COLO668 (cell line): Measurements from ENCODE around the gene POU6F1.
"Not testable (repeated sequence)": the region's sequence is repeated elsewhere in the genome, so short reads cannot be mapped to it uniquely, and the experiment has no call there.

Source experiments
- DNase-seq: peaks from one replicate; lab custom pipeline; 2025; ENCODE audit not compliant: unreplicated experiment; lab: John Stamatoyannopoulos, UW

POU6F1 gene

DNA sequence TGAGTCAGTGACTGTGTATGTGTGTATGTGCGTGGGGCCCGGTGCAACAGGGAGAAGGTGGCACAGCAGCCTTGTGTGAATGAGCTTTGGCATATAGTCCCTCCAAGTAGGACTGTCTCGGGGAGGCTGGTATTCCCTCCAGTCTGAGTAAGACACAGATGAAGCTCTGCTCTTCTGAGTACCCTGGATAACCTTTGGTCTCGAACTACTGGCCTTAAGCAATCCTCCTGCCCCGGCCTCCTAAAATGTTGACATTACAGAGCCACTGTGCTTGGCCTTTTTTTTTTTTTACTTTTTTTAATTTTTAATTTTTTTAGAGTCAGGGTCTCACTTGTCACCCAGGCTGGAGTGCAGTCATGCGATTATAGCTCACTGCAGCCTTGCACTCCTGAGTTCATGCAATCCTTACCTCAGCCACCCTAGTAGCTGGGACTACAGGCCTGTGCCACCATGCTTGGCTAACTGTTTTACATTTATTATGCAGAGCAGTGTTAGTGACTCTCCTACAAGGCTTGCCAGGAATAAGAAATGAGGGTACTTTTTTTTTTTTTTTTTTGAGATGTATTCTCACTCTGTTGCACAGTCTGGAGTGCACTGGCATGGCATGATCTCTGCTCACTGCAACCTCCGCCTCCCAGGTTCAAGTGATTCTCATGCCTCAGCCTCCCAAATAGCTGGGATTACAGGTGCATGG lies 11.4 kb upstream of the POU6F1 start:
- no peak for DNase-seq

DNA sequence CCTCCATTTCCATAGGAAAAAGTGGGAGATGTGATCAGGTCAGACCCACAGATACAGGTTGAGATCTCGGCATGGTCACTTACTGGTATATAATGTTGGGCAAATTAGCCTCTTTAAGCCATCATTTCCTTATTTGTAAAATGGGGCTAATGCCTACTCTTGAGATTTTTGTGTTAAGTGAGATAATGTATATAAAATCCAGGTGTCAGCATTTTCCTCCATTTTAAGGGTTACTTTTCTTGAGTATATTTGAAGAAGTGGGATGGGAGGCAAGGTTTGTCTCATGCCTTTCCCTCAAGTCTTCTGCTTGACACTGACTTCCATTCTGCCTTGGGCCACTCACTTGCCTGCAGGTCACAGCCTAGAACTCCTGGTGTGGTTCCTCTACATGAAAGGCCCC lies 10.1 kb upstream of the POU6F1 start:
- no peak for DNase-seq

DNA sequence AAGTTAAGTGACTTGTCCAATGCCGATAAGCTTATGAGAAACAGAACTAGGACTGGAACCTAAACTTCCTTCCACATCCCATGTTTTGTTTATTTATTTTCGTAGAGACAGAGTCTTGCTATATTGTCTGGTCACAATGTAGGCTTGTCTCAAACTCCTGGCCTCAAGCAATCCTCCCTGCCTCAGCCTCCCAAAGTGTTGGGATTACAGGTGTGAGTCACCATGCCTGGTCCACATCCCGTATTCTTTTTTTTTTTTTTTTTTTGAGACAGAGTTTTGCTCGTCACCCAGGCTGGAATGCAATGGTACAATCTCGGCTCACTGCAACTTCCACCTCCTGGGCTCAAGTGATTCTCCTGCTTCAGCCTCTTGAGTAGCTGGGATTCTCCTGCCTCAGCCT lies 9.2 kb upstream of the POU6F1 start:
- not testable (repeated sequence) for DNase-seq

DNA sequence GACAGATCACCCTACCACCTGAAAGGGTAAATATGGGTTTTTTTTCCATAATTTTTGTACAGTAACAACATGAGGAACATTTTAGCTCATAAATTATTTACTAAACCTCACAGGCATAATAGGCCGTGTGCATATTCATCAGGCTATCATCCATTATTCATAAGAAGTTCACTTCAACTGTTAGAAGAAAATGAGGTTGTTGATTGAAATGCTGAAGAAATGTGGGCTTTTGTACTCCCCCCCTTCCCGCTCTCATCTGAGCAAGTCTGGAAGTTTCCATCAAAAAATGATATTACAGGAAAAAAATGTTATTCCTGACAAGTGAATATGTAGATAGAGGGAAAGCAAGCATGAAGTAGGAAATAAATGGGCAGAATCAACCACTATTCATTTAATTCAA lies 7.9 kb upstream of the POU6F1 start:
- DNase-seq, result no peak

DNA sequence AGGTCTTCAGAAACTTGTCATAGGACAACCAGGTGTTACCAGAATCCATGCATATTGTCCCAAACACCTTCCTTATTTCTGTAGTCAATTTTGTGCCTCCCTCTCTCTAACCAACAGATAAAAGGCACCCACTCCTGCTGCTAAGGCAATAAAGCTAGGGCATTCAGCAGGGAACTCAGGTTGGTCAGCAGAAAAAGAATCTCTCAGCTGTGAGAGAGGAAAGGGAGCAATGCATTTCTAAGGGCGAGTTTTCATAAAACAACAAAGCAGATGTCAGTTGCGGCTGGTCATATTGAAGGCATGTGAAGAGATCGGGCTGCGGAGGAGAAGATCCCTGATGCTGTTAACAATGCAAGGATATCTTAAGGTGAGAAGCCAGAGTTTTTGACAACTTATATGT lies 7.4 kb upstream of the POU6F1 start:
- DNase-seq, result no peak

DNA sequence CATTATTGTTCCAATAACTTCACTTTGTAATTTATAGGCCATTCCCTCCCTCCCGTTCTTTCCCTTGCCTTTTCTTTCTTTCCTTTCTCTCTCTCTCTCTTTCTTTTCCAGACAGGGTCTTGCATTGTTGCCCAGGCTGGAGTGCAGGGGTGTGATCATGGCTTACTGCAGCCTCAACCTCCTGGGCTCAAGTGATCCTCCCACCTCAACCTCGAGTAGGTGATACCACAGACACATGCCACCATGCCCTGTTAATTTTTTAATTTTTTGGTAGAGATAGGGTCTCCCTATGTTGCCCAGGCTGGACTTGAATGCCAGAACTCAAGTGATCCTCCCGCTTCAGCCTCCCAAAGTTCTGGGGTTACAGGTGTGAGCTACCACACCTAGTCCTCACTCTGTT lies 6.8 kb upstream of the POU6F1 start:
- no peak for DNase-seq

DNA sequence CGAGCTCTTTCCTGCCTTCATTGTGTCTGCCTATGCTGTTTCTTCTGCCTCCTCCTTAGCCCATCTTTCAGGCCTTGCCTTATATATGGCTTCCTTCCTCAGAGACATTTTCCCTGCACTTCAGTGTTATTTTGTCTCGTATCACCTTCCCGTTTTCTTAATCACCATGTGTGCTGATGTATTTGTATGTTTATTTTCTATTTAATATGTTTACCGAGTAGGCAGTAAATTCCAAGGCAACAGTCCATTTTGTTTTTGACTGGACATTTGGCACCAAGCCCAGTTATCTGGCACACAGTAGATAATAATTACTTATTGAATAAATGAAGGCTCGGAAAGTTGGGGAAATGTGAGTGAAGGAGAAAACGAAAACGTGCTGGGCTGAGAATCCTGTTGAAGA lies 4.6 kb upstream of the POU6F1 start:
- no peak for DNase-seq

DNA sequence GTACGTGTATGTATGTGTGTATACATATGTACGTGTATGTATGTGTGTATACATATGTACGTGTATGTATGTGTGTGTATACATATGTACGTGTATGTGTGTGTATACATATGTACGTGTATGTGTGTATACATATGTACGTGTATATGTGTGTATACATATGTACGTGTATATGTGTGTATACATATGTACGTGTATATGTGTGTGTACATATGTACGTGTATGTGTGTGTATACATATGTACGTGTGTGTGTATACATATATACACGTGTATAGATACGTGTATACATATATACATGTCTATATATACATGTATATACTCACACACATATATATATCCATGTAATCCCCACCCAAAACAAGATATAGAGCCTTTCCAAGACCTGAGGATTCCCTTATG lies 2.0 kb upstream of the POU6F1 start:
- DNase-seq, result not testable (repeated sequence)

DNA sequence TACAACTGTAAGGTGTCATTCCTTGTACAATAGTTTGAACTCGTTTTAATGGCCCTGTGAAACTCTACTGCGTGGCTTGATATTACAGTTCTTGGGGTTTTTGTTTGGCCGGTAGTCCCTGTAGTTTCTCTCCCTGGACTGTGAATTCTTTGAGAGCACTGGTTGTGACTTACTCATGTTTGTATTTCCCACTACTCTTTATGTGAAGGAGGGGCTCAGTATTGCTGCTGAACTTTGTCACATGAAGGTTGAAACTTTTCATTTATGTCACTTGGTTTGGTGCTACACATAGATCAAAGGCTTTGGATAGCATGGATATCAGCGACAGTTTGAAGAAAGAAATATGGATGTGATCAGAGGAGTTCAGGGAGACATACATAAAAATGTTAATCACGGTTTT lies 1.5 kb upstream of the POU6F1 start:
- DNase-seq, result no peak

DNA sequence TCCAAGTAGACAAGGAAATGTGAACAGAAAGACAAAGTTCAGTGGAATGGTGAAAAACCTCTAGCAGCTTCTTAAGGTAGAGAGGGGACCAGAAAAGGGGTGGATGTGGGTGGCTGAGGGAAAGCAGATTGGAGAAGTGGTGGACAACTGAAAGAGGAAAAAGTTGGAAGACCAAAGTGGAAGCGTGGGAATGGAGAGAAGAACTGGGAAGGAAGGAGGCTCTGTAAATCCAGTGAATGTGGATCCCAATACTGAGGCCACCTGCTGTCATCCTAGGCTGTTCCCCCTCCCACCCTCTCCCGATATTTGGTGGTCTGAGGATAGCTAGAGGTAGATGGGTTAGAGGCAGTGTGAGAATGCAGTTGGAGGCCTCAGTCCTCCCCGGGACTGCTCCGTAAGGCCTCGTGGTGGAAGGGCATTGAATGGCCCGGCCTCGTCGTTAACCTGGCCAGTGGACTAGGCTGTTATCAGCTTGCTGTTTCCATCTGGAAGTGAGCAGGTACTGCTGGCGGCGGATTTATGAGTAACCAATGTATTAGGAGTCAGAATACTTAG lies 822 bp upstream of the POU6F1 start:
- peak; percentile 4 for DNase-seq

DNA sequence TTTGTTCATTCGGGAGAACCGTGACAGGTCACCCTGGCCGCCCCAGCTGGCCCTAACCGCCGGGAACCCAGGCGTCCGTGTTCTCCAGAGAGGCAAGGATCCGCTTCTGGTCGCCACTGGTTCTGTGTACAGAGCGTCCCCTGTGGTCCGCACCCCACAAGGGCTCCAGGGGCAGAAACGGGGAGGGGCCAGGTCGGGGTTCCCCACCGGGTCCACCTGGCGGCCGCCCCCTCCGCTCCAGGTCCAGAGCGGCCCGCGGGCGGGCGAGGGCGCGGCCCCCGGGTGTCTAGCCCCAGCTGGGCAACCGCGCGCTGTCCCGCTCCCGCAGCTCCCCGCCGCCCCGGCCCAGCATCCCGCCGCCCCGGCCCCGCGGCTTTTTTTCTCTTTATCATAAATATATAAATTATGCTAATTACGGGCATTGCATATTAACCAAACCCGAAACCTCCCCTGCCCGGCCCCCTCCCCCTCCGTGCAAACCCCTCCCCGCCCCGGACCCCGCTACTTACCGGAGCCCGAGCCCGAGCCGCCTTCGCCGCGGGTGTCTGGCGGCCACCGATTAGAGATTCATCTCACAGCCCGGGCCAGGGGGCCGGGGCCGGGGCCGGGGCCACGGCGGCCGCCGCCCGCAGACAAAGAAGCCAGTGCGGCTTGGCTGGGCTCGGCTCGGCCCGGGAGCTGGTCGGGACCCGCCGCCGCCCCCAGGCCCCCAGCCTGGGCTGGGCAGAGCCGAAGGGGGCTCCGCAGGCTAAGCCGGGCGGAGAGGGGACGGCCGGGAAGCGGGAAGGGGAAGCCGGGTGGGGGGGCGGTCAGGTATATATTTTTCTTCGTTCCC lies 512 bp downstream of the POU6F1 start:
- DNase-seq, result peak; percentile 25

DNA sequence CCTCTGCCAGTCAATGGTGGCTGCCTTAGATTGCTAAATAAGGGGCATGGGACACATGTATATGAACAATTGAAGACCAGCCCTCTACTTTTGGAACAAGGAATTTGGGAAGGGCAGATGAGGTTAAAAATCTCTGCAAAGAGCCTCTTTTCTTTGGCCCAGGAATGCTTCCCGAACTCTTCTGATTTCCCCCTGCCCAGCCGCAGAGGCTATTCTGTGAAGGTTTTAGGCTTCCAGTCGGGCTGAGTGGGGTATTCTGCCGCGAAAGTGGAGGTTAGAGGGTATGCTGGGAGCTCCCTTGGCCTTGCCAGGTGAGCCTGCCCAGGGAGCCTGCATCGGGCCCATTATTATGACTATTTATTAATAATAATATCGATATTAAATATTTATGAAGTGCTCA lies 1.2 kb downstream of the POU6F1 start:
- DNase-seq, result no peak

DNA sequence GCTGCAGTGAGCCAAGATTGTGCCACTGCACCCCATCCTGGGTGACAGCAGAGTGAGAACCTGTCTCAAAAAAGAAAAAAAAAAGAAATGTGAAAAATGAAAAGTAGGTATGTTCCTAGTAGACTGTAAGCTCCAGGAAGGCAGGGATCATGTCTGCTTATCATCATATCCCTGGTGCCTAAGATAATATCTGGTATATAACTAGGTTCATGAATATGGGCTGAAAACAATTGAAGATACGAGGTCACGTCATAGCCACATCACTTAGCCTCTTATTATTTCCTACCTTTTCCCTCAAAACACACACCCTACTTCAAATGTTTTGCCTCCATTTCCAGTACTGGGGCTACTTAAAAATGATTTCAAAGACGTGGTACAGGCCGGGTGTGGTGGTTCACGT lies 3.0 kb downstream of the POU6F1 start:
- no peak for DNase-seq

DNA sequence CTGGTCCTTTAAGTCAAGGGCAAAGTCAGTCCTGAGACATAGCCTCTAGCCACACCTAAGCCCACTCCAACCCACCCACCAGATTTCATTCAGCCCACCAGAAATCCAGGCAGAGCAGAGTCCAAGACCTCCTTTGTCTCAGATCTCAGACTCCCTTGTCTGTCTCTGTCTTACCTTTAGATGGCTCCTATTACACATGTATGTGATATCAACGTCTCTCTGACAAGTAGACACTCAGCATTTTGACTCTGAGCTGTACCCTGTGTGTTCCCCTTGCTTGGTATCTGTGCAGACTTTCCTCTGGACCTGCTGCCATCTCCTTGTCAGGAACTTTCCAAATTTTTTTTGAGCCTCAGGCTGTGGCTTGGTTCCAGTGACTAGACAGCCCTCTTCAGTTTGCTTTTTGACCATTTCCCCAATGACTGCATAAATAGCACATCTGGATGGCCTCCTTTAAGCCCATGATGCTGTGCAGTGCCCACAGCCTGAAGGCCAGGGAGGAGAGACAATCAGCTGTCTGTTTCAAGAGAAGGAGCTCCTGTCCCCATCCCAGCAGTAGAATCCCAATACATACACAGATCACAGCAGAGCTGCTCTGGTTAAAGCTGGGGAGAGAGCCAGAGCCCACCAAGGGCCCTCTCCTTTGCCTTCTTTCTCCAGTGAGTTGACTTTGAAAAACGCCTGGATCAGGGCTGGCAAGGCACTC lies 7.0 kb downstream of the POU6F1 start:
- no peak for DNase-seq

DNA sequence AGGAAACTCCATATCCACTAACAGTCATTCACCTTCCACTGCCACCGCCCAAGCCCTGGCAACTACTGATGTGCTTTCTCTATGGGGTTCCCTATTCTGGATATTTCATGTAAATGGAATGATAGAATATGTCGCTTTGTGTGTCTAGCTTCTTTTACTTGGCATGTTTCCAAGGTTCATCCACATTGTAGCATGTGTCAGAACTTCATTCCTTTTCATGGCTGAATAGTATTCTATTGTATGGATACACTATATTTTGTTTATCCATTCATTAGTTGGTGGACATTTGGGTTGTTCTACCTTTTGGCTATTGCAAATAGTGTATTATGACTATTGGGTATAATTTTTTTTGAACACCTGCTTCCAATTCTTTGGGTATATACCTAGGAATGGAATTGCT lies 8.6 kb downstream of the POU6F1 start:
- DNase-seq, result no peak

DNA sequence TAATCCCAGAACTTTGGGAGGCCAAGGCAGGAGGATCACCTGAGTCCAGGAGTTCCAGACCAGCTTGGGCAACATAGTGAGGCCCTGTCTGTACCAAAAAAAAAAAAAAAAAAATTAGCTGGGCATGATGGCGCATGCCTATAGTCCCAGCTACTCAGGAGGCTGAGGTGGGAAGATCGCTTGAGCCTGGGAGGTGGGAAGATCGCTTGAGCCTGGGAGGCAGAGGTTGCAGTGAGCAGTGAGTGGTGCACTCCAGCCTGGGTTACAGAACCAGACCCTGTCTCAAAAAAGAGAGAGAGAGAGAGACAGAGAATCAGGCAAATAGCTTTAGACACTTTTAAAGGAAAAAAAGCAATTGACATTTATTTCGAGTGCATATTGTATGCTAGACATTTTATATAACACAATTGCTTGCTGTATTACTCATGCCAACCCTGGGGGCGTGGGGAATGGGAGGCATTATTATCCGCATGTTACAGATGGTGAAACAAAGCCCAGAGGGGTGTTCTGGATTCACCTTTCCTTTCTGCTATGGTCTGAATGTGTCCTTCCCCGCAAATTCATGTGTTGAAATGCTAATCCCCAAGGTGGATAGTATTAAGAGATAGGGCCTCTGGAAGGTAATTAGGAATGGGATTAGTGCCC lies 9.7 kb downstream of the POU6F1 start:
- DNase-seq, result no peak

DNA sequence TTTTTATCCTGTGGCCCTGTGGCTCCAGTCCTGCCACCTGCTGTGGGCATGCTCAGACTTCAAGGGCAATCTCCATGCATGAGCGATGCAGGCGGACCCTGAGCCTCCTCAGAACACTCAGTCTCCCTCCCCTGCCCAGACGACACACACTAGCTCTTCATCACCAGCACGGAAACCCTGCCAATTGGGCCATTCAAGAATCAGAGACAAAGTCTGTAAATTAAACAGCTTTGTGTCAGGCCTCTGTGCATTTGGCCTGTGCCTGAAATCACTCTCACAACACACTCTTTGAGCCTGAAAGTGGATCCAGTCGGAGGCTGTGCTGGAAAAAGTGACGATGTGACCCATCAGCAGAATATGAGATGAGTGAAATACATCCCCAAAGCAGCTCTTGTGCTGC lies 12.5 kb downstream of the POU6F1 start:
- no peak for DNase-seq

DNA sequence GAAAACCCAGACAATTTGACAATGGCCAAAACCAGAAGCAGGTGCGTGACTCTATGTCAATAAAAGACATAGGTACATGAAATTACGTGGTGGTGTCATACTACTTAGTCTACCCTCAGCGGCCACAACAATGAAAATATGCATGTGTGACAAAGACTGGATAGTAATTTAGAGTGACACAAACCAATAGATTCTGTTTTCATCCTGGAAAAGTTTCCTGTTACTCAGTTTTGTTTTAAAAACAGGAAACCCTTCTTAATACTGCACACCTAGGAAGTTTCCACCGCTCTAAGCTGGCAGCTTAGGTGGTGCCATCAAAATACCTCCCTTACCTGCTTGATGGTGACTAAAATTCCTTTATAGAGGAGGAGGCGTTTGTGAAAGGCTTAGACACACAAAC lies 15.1 kb downstream of the POU6F1 start:
- DNase-seq, result no peak

DNA sequence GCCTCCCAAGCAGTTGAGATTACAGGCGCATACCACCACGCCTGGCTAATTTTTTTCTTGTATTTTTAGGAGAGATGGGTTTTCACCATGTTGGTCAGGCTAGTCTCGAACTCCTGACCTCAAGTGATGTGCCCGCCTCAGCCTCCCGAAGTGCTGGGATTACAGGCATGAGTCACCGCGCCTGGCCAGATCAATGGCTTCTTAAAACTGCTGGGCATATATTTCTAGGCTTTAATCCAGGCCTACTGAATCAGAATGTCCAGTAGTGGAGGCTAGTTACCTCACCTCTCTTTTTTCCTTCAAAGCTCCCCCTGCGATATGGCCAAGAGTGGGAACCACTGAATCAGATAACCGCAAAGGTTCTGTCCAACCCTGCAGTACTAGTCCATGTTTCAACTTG lies 17.1 kb downstream of the POU6F1 start:
- no peak for DNase-seq

DNA sequence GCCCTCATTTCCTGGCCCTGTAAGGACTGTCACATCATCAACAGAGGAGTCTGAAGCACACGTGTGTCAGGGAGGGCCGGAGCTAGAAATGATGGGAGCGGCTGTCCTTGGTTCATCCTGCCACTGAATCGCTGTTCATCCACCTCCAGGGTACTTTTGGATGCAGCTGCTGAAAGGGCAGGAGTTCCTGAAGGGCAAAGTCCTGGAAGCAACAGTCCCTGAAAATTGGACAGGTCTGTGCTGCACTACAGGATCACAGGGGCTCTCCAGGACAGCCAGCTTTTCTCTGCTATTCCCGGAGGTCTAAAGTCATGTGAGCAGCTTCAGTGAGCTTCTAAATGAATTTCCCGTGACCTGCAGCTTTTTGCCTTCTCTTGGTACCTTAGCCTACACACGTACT lies 17.7 kb downstream of the POU6F1 start:
- no peak for DNase-seq

DNA sequence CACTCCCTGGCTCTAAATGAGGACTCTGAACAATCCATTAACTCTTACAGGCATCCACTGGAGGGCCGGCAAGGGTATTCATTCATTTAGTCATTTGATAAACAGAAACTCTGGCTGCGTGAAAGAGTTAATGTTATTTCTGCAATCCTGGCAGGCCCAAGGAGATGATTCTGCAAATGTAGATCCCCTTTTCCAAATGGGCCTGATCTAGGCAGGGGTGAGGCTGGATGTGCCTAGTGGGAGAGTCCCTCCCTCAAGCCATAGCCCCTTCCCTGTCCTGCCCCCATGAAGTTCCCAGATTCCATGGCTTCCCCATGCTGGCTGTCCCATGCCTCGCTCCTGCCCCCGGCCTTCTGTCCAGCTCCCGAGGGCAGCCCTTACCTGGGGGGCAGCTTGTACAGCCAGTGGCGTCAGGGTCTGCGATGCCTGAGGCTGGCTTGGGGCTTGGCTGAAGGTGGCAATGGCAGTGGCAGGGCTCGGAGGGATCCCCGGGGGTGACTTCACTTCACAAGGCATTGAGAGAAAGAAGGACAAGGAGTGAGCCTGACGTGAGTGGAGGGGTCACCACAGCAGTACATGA lies 18.4 kb downstream of the POU6F1 start:
- DNase-seq, result no peak
